NCI-H2107 (cell line): ENCODE results near the gene ERLEC1.
A peak's percentile ranks its signal among the peaks of the same experiment; 100 is the strongest.
"Not testable (repeated sequence)": the region's sequence is repeated elsewhere in the genome, so short reads cannot be mapped to it uniquely, and the experiment has no call there.

Experiments used
- DNase-seq: peaks from one replicate; lab custom pipeline; 2025; lab: John Stamatoyannopoulos, UW

Gene ERLEC1

GRCh38 chr2:53782676-53783075 is 4.2 kb upstream of the ERLEC1 start:
- DNase-seq: no peak

- DNase-seq: no peak
Observed at GRCh38 chr2:53784436-53784835, 2.4 kb upstream of the ERLEC1 start.

GRCh38 chr2:53785366-53785765 is 1.5 kb upstream of the ERLEC1 start:
- no peak for DNase-seq

GRCh38 chr2:53786352-53786704 is 516 bp upstream of the ERLEC1 start:
- peak; percentile 29 for DNase-seq

DNA sequence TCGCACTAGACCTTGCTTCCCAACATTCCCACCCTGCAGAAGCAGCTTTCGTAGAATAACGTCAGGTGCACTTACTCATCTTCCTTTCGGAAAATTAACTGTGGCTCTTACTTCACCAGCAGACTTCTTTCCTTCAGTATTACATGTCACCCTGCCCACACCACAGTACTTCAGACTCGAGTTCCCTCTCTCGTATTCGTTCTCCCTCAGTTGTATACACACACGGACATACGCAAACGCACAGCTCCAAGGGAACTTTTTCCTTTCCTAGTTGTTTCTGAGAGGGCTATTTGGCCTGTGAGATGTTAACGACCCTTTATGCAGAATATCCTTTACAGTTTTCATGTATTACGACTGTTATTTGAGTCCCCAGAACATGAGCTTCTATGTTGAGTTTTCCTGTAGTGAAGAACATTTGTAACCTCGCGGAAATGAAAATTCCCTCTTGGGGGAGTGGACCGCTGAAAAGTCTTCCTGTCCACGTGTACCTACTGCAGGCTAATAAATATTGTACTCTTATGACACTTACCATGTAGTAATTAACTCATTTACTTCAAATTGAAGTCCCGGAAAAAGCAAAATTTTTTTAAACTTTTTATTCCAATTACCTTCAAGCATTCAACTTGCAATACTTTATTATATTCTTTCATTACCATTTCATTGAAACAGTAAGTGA is 908 bp downstream of the ERLEC1 start:
- no peak for DNase-seq

DNA sequence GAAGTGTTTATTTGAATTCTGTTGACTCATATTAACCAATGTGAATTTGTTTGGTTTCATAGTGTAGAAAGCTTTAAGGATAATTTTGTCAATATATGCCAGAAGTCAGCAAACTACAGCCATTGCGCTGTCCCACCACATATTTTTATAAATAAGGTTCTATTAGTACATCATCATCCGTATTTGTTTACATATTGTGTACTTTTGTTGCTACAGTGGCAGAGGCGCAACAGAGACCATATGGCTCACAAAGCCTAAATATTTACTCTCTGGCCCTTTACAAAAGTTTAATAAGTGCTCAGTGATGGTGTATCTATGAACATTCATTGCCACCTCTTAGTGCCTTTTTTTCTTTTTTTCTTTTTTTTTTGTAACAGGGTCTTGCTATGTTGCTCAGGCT is 6.4 kb downstream of the ERLEC1 start:
- no peak for DNase-seq

- DNase-seq: no peak
Observed at GRCh38 chr2:53793821-53794220, 7.0 kb downstream of the ERLEC1 start.

DNA sequence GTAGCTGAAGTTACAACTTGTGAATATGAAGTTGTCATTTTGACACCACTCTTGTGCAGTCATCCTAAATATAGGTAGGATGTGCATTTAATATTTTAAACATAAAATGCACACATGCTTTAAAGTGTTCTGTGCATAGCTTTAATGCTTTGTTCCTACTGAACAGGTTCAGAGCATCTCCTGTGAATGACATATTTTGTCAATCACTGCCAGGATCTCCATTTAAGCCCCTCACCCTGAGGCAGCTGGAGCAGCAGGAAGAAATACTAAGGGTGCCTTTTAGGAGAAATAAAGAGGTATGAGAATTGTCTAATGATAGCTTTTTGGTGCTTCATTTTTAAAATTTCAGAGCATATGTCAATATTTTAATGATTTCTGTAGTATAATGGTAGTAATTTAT is 14.7 kb downstream of the ERLEC1 start:
- DNase-seq: no peak

GRCh38 chr2:53802617-53803151 is 15.8 kb downstream of the ERLEC1 start:
- DNase-seq: no peak

DNA sequence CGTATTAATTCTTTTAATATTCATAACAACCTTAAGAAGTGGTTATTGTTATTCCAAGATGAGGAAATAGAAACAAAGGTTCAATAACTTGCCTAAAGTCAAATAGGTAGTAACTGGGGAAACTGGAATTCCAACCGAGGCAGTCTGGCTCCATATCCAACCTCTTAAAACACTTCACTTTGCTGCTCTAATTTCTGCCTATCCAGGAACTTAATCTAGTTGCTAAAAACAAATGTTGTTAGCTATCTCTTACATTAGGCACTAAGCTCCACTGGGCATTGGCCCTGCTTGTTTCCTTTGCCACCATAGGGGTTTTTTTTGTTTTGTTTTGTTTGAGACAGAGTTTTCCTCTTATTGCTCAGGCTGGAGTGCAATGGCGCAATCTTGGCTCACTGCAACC is 24.8 kb downstream of the ERLEC1 start:
- no peak for DNase-seq

GRCh38 chr2:53813151-53813550 is 26.3 kb downstream of the ERLEC1 start:
- no peak for DNase-seq

DNA sequence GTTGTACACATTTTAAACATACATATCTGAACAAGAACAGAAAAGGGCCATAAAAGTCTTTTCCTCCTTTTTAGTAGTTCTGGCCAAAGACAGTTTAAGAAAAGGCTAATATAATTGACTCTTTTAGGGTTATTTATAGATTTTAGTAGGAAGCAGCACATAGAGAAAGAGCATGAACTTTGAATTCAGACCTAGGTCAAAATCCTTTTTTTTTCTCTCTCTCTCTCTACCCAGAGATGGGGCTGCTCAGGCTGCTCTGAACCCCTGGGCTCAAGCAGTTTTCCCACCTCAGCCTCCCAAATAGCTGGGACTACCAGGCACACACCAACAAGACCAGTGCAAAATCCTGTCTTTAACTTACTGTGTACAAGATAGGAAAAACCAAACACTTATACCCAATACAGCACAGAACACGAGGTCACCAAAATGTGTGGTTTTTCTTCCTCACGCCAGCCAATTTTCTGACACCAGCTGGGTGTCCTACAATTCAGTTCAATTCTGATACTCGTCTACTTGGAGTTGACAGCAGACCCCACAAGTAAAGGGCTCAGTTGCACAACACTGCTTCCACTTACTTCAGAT is 32.1 kb downstream of the ERLEC1 start:
- DNase-seq: no peak

GRCh38 chr2:53819634-53820033 is 32.8 kb downstream of the ERLEC1 start:
- no peak for DNase-seq

GRCh38 chr2:53820048-53820447 is 33.2 kb downstream of the ERLEC1 start:
- no peak for DNase-seq

DNA sequence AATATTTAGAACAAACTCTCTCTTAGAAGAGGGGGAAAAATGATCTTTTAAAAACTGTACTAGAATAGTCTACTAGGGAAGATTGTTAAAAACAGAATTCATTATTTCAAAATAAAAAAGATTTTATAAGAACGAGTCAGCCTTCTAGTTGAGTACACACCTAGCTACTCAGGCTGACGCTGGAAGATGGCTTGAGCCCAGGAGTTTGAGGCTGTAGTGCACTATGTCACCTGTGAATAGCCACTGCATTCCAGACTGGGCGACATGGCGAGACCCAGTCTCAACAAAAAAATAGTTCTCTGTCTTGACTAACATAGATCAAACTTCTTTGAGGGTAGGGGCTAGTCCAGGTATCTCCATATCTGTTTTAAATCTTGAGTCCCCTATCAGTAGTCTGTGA is 33.9 kb downstream of the ERLEC1 start:
- DNase-seq: no peak

- no peak for DNase-seq
Observed at GRCh38 chr2:53821810-53822209, 35.0 kb downstream of the ERLEC1 start.

DNA sequence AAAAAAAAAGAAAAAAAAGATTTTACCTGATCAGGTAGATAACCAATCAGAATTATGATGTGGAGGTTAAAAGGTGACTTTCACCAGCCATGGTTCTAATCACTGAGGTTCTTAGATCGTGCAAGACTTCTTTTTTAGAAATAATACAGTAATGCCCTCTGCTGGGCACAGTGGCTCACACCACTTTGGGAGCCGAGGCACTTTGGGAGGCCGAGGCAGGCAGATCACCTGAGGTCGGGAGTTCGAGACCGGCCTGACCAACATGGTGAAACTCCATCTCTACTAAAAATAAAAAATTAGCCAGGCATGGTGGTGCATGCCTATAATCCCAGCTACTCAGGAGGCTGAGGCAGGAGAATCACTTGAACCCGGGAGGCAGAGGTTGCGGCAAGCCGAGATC is 36.8 kb downstream of the ERLEC1 start:
- not testable (repeated sequence) for DNase-seq

GRCh38 chr2:53826030-53826410 is 39.2 kb downstream of the ERLEC1 start:
- DNase-seq: no peak

DNA sequence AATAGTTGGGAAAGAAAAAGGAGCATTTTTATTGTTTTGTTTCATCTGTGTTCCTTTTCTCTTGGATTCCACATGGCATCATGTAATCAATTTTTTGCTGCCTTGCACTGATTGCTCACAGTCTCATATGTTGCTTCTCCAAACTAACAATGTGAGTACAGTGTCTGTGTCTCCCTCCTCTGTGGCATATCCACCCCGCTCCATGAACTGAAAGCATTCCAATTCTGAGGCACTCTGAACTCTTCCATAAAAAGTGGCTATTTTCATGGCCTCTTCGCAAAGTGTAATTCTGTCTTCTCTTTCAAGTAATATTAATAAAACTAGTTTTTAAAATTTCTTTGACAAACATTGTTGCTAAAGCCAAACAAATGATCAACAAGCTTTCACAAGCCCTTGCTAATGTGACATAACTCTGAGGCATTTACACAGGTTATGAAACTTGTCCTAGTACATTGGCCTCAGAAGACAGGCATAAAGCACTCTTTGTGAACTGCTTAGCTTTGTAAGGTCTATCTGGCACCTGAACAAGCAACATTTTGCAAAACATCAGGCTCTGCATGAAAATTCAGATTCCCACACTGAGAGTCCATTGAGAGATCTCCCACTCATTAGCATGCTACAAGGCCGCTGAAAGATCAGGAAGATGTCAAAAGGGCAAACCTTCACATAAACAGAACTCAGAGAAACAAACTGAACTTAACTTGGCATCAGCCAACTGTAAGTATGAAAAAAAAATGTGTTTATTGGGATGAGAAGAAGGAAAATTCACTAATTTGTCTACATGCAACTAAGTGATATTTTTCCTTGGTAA is 39.9 kb downstream of the ERLEC1 start:
- no peak for DNase-seq

GRCh38 chr2:53827398-53828175 is 40.7 kb downstream of the ERLEC1 start:
- no peak for DNase-seq

GRCh38 chr2:53828331-53828730 is 41.5 kb downstream of the ERLEC1 start:
- DNase-seq: no peak

GRCh38 chr2:53829273-53829979 is 42.6 kb downstream of the ERLEC1 start:
- DNase-seq: peak; percentile 47
